ENCODE data around the gene RGS16. TPM values are rescaled to one million over a fixed set of nuclear protein-coding genes. Genes with fewer than 3 reads are reported as not detected.

RGS16 gene
- total and polyA plus RNA-seq, 2 donors from 2014 or later, result 4.2 to 7.7 TPM

- no peaks in the 10 kb centered on the region for H3K9me3 ChIP-seq (ENCODE audit: control insufficient read depth in 2 of 3, insufficient read depth in 1 of 3, low read length in 3 of 3)
- peaks cover 0 to 9% (median 0%) of the 10 kb centered on the region in 3 donors for H3K4me1 ChIP-seq (ENCODE audit: control insufficient read depth in 2 of 3, insufficient read depth in 2 of 3, low read depth in 1 of 3, low read length in 3 of 3)
- H3K9ac ChIP-seq (ENCODE audit: low read length in 3 of 3), result no peak overlapping the region
- no peak overlapping the region for H3K27ac ChIP-seq (ENCODE audit: low read depth in 2 of 2, low read length in 2 of 2)
- H3K4me3 ChIP-seq (ENCODE audit: low read length in 3 of 3), result no peak overlapping the region
- no peak for TF ChIP-seq CTCF (IDR thresholded peaks at IDR 0.05; ENCODE audit: borderline replicate concordance, extremely low read depth, insufficient read depth)
- intact Hi-C loops (cut with DNase I), result no loop called here
- no peaks in the 10 kb centered on the region for H3K27me3 ChIP-seq (ENCODE audit: control insufficient read depth, insufficient read depth, low read length)
- FAIRE-seq (no peak), DNase-seq (no peak)
- no peaks in the 10 kb centered on the region for H3K36me3 ChIP-seq (ENCODE audit: control insufficient read depth in 2 of 3, insufficient read depth in 3 of 3, low read length in 3 of 3)
These were observed 22.3 kb upstream of the RGS16 start for GRCh38 chr1:182626527-182626926.

- no peaks in the 10 kb centered on the region for H3K9me3 ChIP-seq (ENCODE audit: control insufficient read depth in 2 of 3, insufficient read depth in 1 of 3, low read length in 3 of 3)
- no peak for FAIRE-seq
- peaks cover 0 to 7% (median 0%) of the 10 kb centered on the region in 3 donors for H3K4me1 ChIP-seq (ENCODE audit: control insufficient read depth in 2 of 3, insufficient read depth in 2 of 3, low read depth in 1 of 3, low read length in 3 of 3)
- no peak overlapping the region for H3K4me3 ChIP-seq (ENCODE audit: low read length in 3 of 3)
- no peaks in the 10 kb centered on the region for H3K27me3 ChIP-seq (ENCODE audit: control insufficient read depth, insufficient read depth, low read length)
- no peak for TF ChIP-seq CTCF (IDR thresholded peaks at IDR 0.05; ENCODE audit: borderline replicate concordance, extremely low read depth, insufficient read depth)
- no peak overlapping the region for H3K9ac ChIP-seq (ENCODE audit: low read length in 3 of 3)
- intact Hi-C loops (cut with DNase I), result no loop called here
- no peaks in the 10 kb centered on the region for H3K36me3 ChIP-seq (ENCODE audit: control insufficient read depth in 2 of 3, insufficient read depth in 3 of 3, low read length in 3 of 3)
- no peak for DNase-seq
- no peak overlapping the region for H3K27ac ChIP-seq (ENCODE audit: low read depth in 2 of 2, low read length in 2 of 2)
These were observed 21.7 kb upstream of the RGS16 start for GRCh38 chr1:182625719-182626504.

- H3K9ac ChIP-seq (ENCODE audit: low read length in 3 of 3), result no peak overlapping the region
- peaks cover 0 to 7% (median 0%) of the 10 kb centered on the region in 3 donors for H3K4me1 ChIP-seq (ENCODE audit: control insufficient read depth in 2 of 3, insufficient read depth in 2 of 3, low read depth in 1 of 3, low read length in 3 of 3)
- H3K27me3 ChIP-seq (ENCODE audit: control insufficient read depth, insufficient read depth, low read length), result no peaks in the 10 kb centered on the region
- TF ChIP-seq CTCF (IDR thresholded peaks at IDR 0.05; ENCODE audit: borderline replicate concordance, extremely low read depth, insufficient read depth), result no peak
- no peaks in the 10 kb centered on the region for H3K9me3 ChIP-seq (ENCODE audit: control insufficient read depth in 2 of 3, insufficient read depth in 1 of 3, low read length in 3 of 3)
- no peak overlapping the region for H3K27ac ChIP-seq (ENCODE audit: low read depth in 2 of 2, low read length in 2 of 2)
- no peak for FAIRE-seq
- H3K4me3 ChIP-seq (ENCODE audit: low read length in 3 of 3), result no peak overlapping the region
- intact Hi-C loops (cut with DNase I), result no loop called here
- DNase-seq, result no peak
- H3K36me3 ChIP-seq (ENCODE audit: control insufficient read depth in 2 of 3, insufficient read depth in 3 of 3, low read length in 3 of 3), result no peaks in the 10 kb centered on the region
These were observed 20.8 kb upstream of the RGS16 start for GRCh38 chr1:182625024-182625423.

Measured in kidney (tissue), 14 donors.